Neuron (in vitro differentiated cells): ENCODE results near the gene LRFN2.

ENCODE experiments used
- H2AFZ ChIP-seq: one replicate; pipeline ENCODE4 v1.6.1; 2013; ENCODE audit warnings: low read depth, mild to moderate bottlenecking, inconsistent platforms, low read length, moderate library complexity
- H3K27me3 ChIP-seq: one replicate; pipeline ENCODE4 v1.6.1; 2013; ENCODE audit warnings: low read length; ENCODE audit not compliant: insufficient read depth
- H3K36me3 ChIP-seq: one replicate; pipeline ENCODE4 v1.6.1; 2013; ENCODE audit warnings: low read length; ENCODE audit not compliant: insufficient read depth
- H3K4me1 ChIP-seq: one replicate; pipeline ENCODE4 v1.6.1; 2013; ENCODE audit warnings: low read length; ENCODE audit not compliant: insufficient read depth
- H3K4me3 ChIP-seq: 2 replicates; pipeline ENCODE4 v1.5.1; 2013; ENCODE audit warnings: mild to moderate bottlenecking, low read length, moderate library complexity
- H3K9me3 ChIP-seq: one replicate; pipeline ENCODE4 v1.6.1; 2013; ENCODE audit warnings: low read length

The LRFN2 gene

DNA sequence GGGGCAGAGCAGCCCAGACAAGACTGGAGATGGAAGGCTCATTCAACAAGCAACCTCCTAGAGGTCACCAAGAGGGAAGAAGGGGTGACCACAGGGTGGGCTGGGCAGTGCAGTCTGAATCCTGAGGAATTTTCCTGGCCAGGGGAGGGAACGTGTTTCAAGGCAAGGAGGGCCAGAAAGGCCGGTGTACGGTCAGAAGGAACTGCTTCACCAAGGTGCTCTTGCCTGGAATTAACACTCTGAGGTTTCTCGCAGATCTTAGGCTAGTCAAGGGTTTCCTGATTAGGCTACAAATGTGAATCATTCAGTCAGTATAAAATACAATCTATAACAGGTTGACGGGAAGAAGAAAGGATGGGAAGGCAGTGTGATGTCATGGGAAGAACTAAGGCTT, 199.3 kb downstream of the LRFN2 start:
- H3K9me3 ChIP-seq: no peaks in the 10 kb centered on the region
- H3K4me1 ChIP-seq: no peaks in the 10 kb centered on the region
- H2AFZ ChIP-seq: no peak overlapping the region
- no peak overlapping the region for H3K4me3 ChIP-seq
- no peaks in the 10 kb centered on the region for H3K27me3 ChIP-seq
- no peaks in the 10 kb centered on the region for H3K36me3 ChIP-seq

GRCh38 chr6:40387127-40387870, 199.9 kb downstream of the LRFN2 start:
- H3K27me3 ChIP-seq: no peaks in the 10 kb centered on the region
- H3K9me3 ChIP-seq: no peaks in the 10 kb centered on the region
- no peaks in the 10 kb centered on the region for H3K4me1 ChIP-seq

DNA sequence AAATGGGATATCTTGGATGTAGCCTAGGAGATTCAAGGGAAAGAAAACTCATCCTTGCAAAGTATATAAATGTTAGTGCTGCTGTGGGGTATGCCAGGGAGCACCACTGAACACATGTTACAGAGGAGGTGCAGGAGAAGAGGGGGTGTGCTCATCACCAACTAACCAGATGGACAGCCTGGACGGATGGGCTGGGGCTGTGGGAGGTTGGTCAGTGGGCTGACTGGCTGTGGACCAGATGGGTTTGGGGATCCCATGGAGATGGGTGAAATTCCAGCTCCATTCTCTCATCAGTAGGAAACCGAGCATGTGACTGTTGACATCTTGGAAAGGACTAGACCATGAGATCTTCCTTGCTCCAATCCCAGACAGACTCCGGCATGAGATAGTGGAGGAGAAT, 201.0 kb downstream of the LRFN2 start:
- H3K27me3 ChIP-seq: no peaks in the 10 kb centered on the region
- H3K4me3 ChIP-seq: no peak overlapping the region
- H3K9me3 ChIP-seq: no peaks in the 10 kb centered on the region
- H3K4me1 ChIP-seq: no peaks in the 10 kb centered on the region
- H2AFZ ChIP-seq: no peak overlapping the region
- H3K36me3 ChIP-seq: no peaks in the 10 kb centered on the region

More at GRCh38 chr6:40387127-40387870, 199.9 kb downstream of the LRFN2 start:
- H3K36me3 ChIP-seq: no peaks in the 10 kb centered on the region
- H3K4me3 ChIP-seq: no peak overlapping the region
- no peak overlapping the region for H2AFZ ChIP-seq

- Histone ChIP-seq H3K27me3 (no peaks in the 10 kb centered on the region), H3K4me1 (no peaks in the 10 kb centered on the region), H2AFZ (no peak overlapping the region), H3K4me3 (no peak overlapping the region), H3K36me3 (no peaks in the 10 kb centered on the region), H3K9me3 (no peaks in the 10 kb centered on the region)
These were observed 203.6 kb downstream of the LRFN2 start for GRCh38 chr6:40383348-40384115.

DNA sequence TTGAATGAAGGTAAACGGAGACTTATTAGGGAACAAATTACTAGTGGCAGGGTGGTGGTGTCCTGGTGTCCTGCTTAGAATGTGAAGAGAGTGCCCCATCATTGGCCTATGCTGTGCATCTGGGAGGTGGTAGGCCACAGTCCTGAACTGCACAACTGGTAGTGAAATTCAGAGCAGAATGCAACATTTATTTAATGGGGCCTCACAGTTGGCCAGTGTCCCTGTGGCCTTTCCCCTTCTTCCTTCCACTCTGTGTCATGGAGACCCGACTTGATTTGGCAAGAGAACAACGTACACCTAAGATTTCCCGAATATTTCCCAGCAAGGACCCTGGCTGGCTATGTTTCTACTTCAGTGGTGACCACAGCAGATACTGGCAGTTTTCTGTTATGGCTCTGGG, 206.9 kb downstream of the LRFN2 start:
- H3K36me3 ChIP-seq: no peaks in the 10 kb centered on the region
- no peak overlapping the region for H3K4me3 ChIP-seq
- no peaks in the 10 kb centered on the region for H3K4me1 ChIP-seq
- no peaks in the 10 kb centered on the region for H3K27me3 ChIP-seq
- no peak overlapping the region for H2AFZ ChIP-seq
- no peaks in the 10 kb centered on the region for H3K9me3 ChIP-seq

- H3K27me3 ChIP-seq: no peaks in the 10 kb centered on the region
- no peaks in the 10 kb centered on the region for H3K9me3 ChIP-seq
These were observed 207.4 kb downstream of the LRFN2 start for GRCh38 chr6:40379811-40380210.

GRCh38 chr6:40378725-40379074, 208.5 kb downstream of the LRFN2 start:
- Histone ChIP-seq H2AFZ (no peak overlapping the region), H3K9me3 (no peaks in the 10 kb centered on the region), H3K4me3 (no peak overlapping the region), H3K36me3 (no peaks in the 10 kb centered on the region), H3K27me3 (no peaks in the 10 kb centered on the region), H3K4me1 (no peaks in the 10 kb centered on the region)

More at GRCh38 chr6:40379811-40380210, 207.4 kb downstream of the LRFN2 start:
- Histone ChIP-seq H2AFZ (no peak overlapping the region), H3K4me1 (no peaks in the 10 kb centered on the region), H3K4me3 (no peak overlapping the region), H3K36me3 (no peaks in the 10 kb centered on the region)

DNA sequence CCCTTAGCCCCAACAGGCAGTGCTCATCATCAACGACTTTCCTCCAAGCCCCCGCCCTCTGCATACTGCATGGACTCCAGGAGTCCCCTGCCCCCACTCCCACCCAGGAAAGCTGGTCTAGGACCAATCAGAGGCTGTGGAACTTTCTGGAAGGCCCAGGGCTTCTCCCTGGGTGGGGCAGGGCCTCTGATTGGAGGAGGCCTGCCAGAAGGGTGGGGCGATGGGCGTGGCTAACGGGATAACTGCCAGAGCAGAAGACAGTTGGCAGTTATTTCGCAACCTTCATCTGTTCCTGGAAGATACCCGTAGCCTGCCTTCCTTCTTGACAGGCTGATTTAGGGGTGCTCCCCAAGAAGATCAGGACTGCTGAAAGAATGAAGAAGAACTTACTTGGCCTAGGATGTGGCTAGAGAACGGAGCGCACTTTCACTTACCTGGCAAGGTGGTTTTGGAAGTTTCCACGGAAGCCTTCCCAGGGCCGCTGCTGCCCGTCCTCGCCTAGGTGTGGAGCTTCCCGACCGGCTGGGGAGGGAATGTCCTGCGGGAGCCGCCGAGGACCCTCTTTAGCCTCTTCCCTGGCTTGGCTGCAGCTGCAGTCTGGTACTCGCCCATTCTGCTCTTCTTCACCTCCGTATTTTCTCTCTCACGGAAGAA, 209.0 kb downstream of the LRFN2 start:
- no peaks in the 10 kb centered on the region for H3K27me3 ChIP-seq
- H3K9me3 ChIP-seq: no peaks in the 10 kb centered on the region
- no peaks in the 10 kb centered on the region for H3K36me3 ChIP-seq
- H3K4me3 ChIP-seq: no peak overlapping the region
- H3K4me1 ChIP-seq: no peaks in the 10 kb centered on the region
- no peak overlapping the region for H2AFZ ChIP-seq

- H3K4me3 ChIP-seq: no peak overlapping the region
- no peaks in the 10 kb centered on the region for H3K36me3 ChIP-seq
- no peak overlapping the region for H2AFZ ChIP-seq
- no peaks in the 10 kb centered on the region for H3K9me3 ChIP-seq
- H3K4me1 ChIP-seq: no peaks in the 10 kb centered on the region
- no peaks in the 10 kb centered on the region for H3K27me3 ChIP-seq
These were observed 209.9 kb downstream of the LRFN2 start for GRCh38 chr6:40377173-40377806.

GRCh38 chr6:40376113-40376650, 211.0 kb downstream of the LRFN2 start:
- Histone ChIP-seq H2AFZ (no peak overlapping the region), H3K36me3 (no peaks in the 10 kb centered on the region), H3K4me1 (no peaks in the 10 kb centered on the region), H3K9me3 (no peaks in the 10 kb centered on the region), H3K4me3 (no peak overlapping the region), H3K27me3 (no peaks in the 10 kb centered on the region)

DNA sequence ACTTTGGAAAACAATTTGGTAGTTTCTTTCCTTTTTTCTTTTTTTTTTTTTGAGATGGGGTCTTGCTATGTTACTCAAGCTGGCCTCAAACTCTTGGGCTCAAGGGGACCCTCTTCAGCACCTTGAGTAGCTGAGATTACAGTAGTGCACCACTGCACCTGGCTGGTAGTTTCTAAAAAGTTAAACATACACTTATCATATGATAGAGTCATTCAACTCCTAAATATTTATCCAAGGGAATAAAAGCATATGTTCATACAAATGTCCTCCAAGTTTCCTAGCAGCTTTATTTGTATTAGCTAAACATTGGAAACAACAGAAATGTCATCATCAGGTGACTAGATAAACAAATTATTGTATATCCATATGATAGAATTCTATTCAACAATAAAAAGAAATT, 213.9 kb downstream of the LRFN2 start:
- Histone ChIP-seq H2AFZ (no peak overlapping the region), H3K36me3 (no peaks in the 10 kb centered on the region), H3K27me3 (no peaks in the 10 kb centered on the region), H3K9me3 (no peaks in the 10 kb centered on the region), H3K4me3 (no peak overlapping the region), H3K4me1 (no peaks in the 10 kb centered on the region)

GRCh38 chr6:40371621-40372020, 215.5 kb downstream of the LRFN2 start:
- no peak overlapping the region for H3K4me3 ChIP-seq
- H3K36me3 ChIP-seq: no peaks in the 10 kb centered on the region
- H3K4me1 ChIP-seq: no peaks in the 10 kb centered on the region
- H2AFZ ChIP-seq: no peak overlapping the region
- H3K27me3 ChIP-seq: no peaks in the 10 kb centered on the region
- no peaks in the 10 kb centered on the region for H3K9me3 ChIP-seq

GRCh38 chr6:40371095-40371494, 216.1 kb downstream of the LRFN2 start:
- H2AFZ ChIP-seq: no peak overlapping the region
- no peaks in the 10 kb centered on the region for H3K27me3 ChIP-seq
- H3K4me1 ChIP-seq: no peaks in the 10 kb centered on the region
- no peak overlapping the region for H3K4me3 ChIP-seq
- no peaks in the 10 kb centered on the region for H3K36me3 ChIP-seq
- H3K9me3 ChIP-seq: no peaks in the 10 kb centered on the region
